Measurements from ENCODE around the gene CRYBA4.

GRCh38 chr22:26670459-26670858 is 48.7 kb downstream of the CRYBA4 start:
- TF ChIP-seq YY1 (IDR thresholded peaks at IDR 0.05; ENCODE audit: insufficient read depth, insufficient read length): no peak
- no peak for TF ChIP-seq SUZ12 (IDR thresholded peaks at IDR 0.05; ENCODE audit: extremely low read depth, insufficient read depth, insufficient read length)
- no peak for TF ChIP-seq ZNF274 (IDR thresholded peaks at IDR 0.05; ENCODE audit: low read depth, low read length)

Measured in NT2/D1 (cell line).